Measurements from ENCODE around the gene CFAP141. TPM values are rescaled to one million over a fixed set of nuclear protein-coding genes. Genes with fewer than 3 reads are reported as not detected.

The CFAP141 gene
- total RNA-seq, 6 experiments from 2014 or later, result not detected

- Histone ChIP-seq H3K9me3 (no peaks in the 10 kb centered on the region), H3K36me3 (peaks cover 14 to 50% (median 31%) of the 10 kb centered on the region in 4 donors), H3K4me1 (peaks cover 3 to 45% (median 11%) of the 10 kb centered on the region in 4 donors), H3K27me3 (no peaks in the 10 kb centered on the region), H3K4me3 (no peak overlapping the region), H3K27ac (no peak overlapping the region)
- no peak for ATAC-seq
- no peak for DNase-seq
- TF ChIP-seq POLR2A (IDR thresholded peaks at IDR 0.05), result no peak
- TF ChIP-seq, protein P1, sequence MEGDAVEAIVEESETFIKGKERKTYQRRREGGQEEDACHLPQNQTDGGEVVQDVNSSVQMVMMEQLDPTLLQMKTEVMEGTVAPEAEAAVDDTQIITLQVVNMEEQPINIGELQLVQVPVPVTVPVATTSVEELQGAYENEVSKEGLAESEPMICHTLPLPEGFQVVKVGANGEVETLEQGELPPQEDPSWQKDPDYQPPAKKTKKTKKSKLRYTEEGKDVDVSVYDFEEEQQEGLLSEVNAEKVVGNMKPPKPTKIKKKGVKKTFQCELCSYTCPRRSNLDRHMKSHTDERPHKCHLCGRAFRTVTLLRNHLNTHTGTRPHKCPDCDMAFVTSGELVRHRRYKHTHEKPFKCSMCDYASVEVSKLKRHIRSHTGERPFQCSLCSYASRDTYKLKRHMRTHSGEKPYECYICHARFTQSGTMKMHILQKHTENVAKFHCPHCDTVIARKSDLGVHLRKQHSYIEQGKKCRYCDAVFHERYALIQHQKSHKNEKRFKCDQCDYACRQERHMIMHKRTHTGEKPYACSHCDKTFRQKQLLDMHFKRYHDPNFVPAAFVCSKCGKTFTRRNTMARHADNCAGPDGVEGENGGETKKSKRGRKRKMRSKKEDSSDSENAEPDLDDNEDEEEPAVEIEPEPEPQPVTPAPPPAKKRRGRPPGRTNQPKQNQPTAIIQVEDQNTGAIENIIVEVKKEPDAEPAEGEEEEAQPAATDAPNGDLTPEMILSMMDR (IDR thresholded peaks at IDR 0.05), result no peak
- WGBS (ENCODE audit: insufficient coverage, low coverage, low lambda C conversion rate, missing lambda C conversion rate), result 87% methylated on average over 4 of the region's 4 CpGs
- intact Hi-C loops (cut with DNase I), result no loop called here
Observed at GRCh38 chr1:154174654-154175053, 31.5 kb downstream of the CFAP141 start.

DNA sequence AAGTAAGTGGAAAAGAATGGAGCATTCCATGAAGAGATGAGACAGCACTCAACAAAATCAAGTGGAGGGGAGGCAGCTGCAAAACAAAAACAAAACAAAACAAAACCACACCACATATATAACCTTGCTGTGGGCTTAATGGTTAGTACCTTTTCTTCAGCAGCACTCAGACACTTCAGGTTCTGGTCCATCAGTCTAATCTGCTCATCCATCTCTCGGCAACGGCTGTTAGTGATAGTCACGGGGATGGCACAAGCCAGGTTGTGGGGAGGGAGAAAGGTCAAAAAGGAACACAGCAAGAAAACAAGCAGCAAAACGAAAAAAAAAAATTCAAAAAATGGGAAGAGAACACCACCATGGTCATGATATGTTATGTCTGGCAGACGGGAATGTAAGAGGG lies 34.3 kb downstream of the CFAP141 start:
- H3K9me3 ChIP-seq, result no peaks in the 10 kb centered on the region
- H3K36me3 ChIP-seq, result peaks cover 23 to 78% (median 47%) of the 10 kb centered on the region in 4 donors
- peaks cover 0 to 17% (median 0%) of the 10 kb centered on the region in 4 donors for H3K4me1 ChIP-seq
- TF ChIP-seq, protein P1 (IDR thresholded peaks at IDR 0.05), result no peak
- TF ChIP-seq POLR2A (IDR thresholded peaks at IDR 0.05), result no peak
- no peak for ATAC-seq
- no peak for DNase-seq
- H3K4me3 ChIP-seq, result no peak overlapping the region
- 89% methylated on average over 5 of the region's 5 CpGs for WGBS (ENCODE audit: insufficient coverage, low coverage, low lambda C conversion rate, missing lambda C conversion rate)
- no peak overlapping the region for H3K27ac ChIP-seq
- intact Hi-C loops (cut with DNase I), result no loop called here
- no peaks in the 10 kb centered on the region for H3K27me3 ChIP-seq

DNA sequence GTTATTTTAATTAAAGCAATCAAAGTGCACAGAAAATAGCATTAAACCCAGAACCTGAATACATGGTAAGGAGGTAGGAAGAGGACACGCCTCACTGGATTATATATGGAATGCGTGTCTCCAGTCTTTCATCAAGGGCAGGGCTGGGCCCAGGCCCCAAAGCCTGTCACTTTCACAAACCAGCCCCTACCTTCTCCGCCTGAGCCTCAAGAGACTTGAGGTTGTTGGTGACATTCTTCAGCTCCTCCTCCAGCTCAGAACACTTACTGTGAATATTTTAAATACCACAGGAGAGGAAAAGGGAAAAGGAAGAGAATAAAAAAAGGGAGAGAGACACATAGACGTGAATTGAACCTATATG lies 34.9 kb downstream of the CFAP141 start:
- WGBS (ENCODE audit: insufficient coverage, low coverage, low lambda C conversion rate, missing lambda C conversion rate), result 83% methylated on average over 2 of the region's 4 CpGs

DNA sequence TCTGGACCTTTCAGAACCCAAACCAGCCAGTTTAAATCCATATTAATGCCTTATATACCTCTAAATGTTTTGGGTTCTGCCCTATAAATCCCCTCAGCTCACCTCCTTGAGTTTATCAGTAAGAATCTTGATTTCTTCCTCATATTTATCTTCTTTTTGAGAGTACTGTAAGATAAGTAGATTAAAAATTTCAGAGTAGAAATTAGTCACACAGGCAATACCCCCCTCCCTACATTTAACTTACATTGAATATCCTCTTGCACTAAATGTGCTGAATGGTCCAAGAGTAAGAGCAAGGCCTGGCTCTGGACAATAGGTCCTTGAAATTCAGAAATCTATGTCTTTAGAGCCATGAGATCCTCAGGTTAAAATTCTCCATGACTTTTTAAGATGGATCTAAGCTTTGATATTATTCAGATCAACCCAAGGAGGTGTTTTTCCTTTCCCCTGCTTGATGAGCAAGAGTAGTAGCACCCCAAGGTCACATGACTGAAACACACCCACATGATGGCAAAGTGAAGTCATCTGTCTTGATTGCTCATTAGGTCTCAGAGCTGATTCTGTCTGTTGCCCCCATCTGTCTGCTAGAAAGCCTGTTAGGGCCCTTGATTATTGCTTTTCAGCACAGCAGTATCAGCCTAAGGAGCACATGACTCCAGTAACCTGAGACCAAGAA lies 35.4 kb downstream of the CFAP141 start:
- no peaks in the 10 kb centered on the region for H3K27me3 ChIP-seq
- H3K27ac ChIP-seq, result no peak overlapping the region
- H3K36me3 ChIP-seq, result peaks cover 23 to 87% (median 51%) of the 10 kb centered on the region in 4 donors
- TF ChIP-seq POLR2A (IDR thresholded peaks at IDR 0.05), result no peak
- TF ChIP-seq, protein P1 (IDR thresholded peaks at IDR 0.05), result no peak
- peaks cover 0 to 5% (median 0%) of the 10 kb centered on the region in 4 donors for H3K4me1 ChIP-seq
- no peaks in the 10 kb centered on the region for H3K9me3 ChIP-seq
- ATAC-seq (peak in 1 of 4 donors; percentile 23), DNase-seq (no peak)
- H3K4me3 ChIP-seq, result no peak overlapping the region
- intact Hi-C loops (cut with DNase I), result no loop called here

More for the DNA sequence above, 34.9 kb downstream of the CFAP141 start:
- Histone ChIP-seq H3K4me1 (peaks cover 0 to 11% (median 0%) of the 10 kb centered on the region in 4 donors), H3K27ac (no peak overlapping the region), H3K4me3 (no peak overlapping the region), H3K27me3 (no peaks in the 10 kb centered on the region), H3K9me3 (no peaks in the 10 kb centered on the region), H3K36me3 (peaks cover 23 to 84% (median 50%) of the 10 kb centered on the region in 4 donors)
- TF ChIP-seq POLR2A (IDR thresholded peaks at IDR 0.05), result no peak
- TF ChIP-seq, protein P1 (IDR thresholded peaks at IDR 0.05), result no peak
- ATAC-seq, result no peak
- intact Hi-C loops (cut with DNase I), result no loop called here
- no peak for DNase-seq

Data from right lobe of liver (tissue), 6 donors.